A549 (cell line): Measurements from ENCODE around the gene CHPF. TPM values are rescaled to one million over a fixed set of nuclear protein-coding genes. Genes with fewer than 3 reads are reported as not detected.
A peak's percentile ranks its signal among the peaks of the same experiment; 100 is the strongest.

ENCODE experiments used
- ATAC-seq, 2 experiments: fragments of 200-7000 bp in 1 of 2; fragments of >200 bp in 1 of 2; cut with Nextera tagmentation in 1 of 2; cut with Tn5 transposase in 1 of 2; 3 replicates each; pipeline versions ENCODE4 v1.8.0 to v1.9.1; 2018 to 2020; ENCODE audit warnings: mild to moderate bottlenecking in 1 of 2, moderate library complexity in 1 of 2
- CTCF ChIA-PET: fragments of 300-600 bp; sonication (Branson Sonifier 250); formaldehyde crosslinking; extraction: SDS; loops from one replicate; lab custom pipeline; 2021; ENCODE audit warnings: antibody characterized with exemption, inconsistent platforms; lab: Yijun Ruan, JAX
- POLR2A ChIA-PET: fragments of 350-600 bp; formaldehyde crosslinking; extraction: SDS; loops from one replicate; lab custom pipeline; 2021; ENCODE audit warnings: antibody characterized with exemption, inconsistent platforms; lab: Yijun Ruan, JAX
- DNase-seq, 2 experiments: peaks; one replicate each; pipeline versions ENCODE4 v3.0.0 to v3.0.0-alpha.2; 2011 to 2016; ENCODE audit warnings: low read depth in 1 of 2, low spot score in 1 of 2
- FAIRE-seq: peaks from 2 replicates; lab custom pipeline; 2011; peaks lifted over from hg19 to GRCh38; lab: Jason Lieb, UNC
- H3K27ac ChIP-seq, 2 experiments: fragments of >200 bp; sonication (Bioruptor Twin); formaldehyde crosslinking; 3 replicates each; pipeline ENCODE4 v1.5.1; 2016 to 2017
- H3K4me1 ChIP-seq: fragments of >200 bp; sonication (Bioruptor Twin); formaldehyde crosslinking; 3 replicates; pipeline ENCODE4 v1.6.1; 2016
- H3K4me2 ChIP-seq: fragments of >200 bp; sonication (Bioruptor Twin); formaldehyde crosslinking; 3 replicates; pipeline ENCODE4 v1.6.1; 2016
- H3K4me3 ChIP-seq: fragments of >200 bp; sonication (Bioruptor Twin); formaldehyde crosslinking; 3 replicates; pipeline ENCODE4 v1.5.1; 2016
- H3K9me3 ChIP-seq: fragments of >200 bp; sonication (Bioruptor Twin); formaldehyde crosslinking; 3 replicates; pipeline ENCODE4 v1.6.1; 2016
- CBX2 ChIP-seq: fragments of 200-600 bp; sonication (generic); IDR thresholded peaks from 2 replicates; pipeline ENCODE4 v1.6.1; 2016; ENCODE audit warnings: low read depth, mild to moderate bottlenecking, borderline replicate concordance
- CBX8 ChIP-seq: fragments of 200-600 bp; sonication (generic); IDR thresholded peaks from 2 replicates; pipeline ENCODE4 v1.6.1; 2016
- EHMT2 ChIP-seq: fragments of 200-600 bp; sonication (generic); IDR thresholded peaks from 2 replicates; pipeline ENCODE4 v1.6.1; 2016; ENCODE audit warnings: antibody characterized with exemption, low read depth, mild to moderate bottlenecking, moderate library complexity
- EP300 ChIP-seq, 2 experiments: fragments of >200 bp; sonication (Bioruptor Twin); formaldehyde crosslinking; IDR thresholded peaks; 2 replicates in 1 of 2; 3 replicates in 1 of 2; pipeline ENCODE4 v1.6.1; 2016 to 2017
- FOSB ChIP-seq: fragments of 250-450 bp; sonication (Bioruptor Pico); IDR thresholded peaks from 2 replicates; pipeline ENCODE4 v1.5.0; 2020; ENCODE audit warnings: mild to moderate bottlenecking, moderate library complexity
- GATA3 ChIP-seq: IDR thresholded peaks from 2 replicates; pipeline ENCODE4 v1.6.1; 2012; ENCODE audit warnings: borderline replicate concordance
- HDAC2 ChIP-seq: fragments of 200-600 bp; sonication (generic); IDR thresholded peaks from 2 replicates; pipeline ENCODE4 v1.6.1; 2016
- HOXB5 ChIP-seq: fragments of 250-450 bp; sonication (Bioruptor Pico); IDR thresholded peaks from 2 replicates; pipeline ENCODE4 v1.5.0; 2020; ENCODE audit warnings: mild to moderate bottlenecking, moderate library complexity
- JUN ChIP-seq, 2 experiments: fragments of >200 bp; sonication (Bioruptor Twin); formaldehyde crosslinking; IDR thresholded peaks; 2 replicates in 1 of 2; 3 replicates in 1 of 2; pipeline ENCODE4 v1.6.1; 2016 to 2017
- KDM1A ChIP-seq: fragments of 200-600 bp; sonication (generic); IDR thresholded peaks from 2 replicates; pipeline ENCODE4 v1.6.1; 2016; ENCODE audit warnings: low read depth, mild to moderate bottlenecking
- MYC ChIP-seq: IDR thresholded peaks from 2 replicates; pipeline ENCODE4 v1.6.1; 2012; ENCODE audit warnings: mild to moderate bottlenecking, inconsistent platforms, low read length, improper control_type of control experiment, borderline replicate concordance
- NFE2L2 ChIP-seq: fragments of 150-350 bp; conservative IDR thresholded peaks from 2 replicates; pipeline ENCODE4 v1.6.1; 2014; ENCODE audit warnings: low read length
- NPAS2 ChIP-seq: fragments of 250-450 bp; sonication (Bioruptor Pico); IDR thresholded peaks from 2 replicates; pipeline ENCODE4 v1.8.0; 2022; ENCODE audit warnings: mild to moderate bottlenecking, moderate library complexity, borderline replicate concordance
- POLR2A ChIP-seq: IDR thresholded peaks from 2 replicates; pipeline ENCODE4 v1.6.1; 2012; ENCODE audit warnings: mild to moderate bottlenecking, low read length
- POLR2AphosphoS2 ChIP-seq: conservative IDR thresholded peaks from 2 replicates; pipeline ENCODE4 v1.6.1; 2012; ENCODE audit warnings: low read length, improper control_type of control experiment, inconsistent platforms
- TFCP2L1 ChIP-seq: fragments of 250-450 bp; sonication (Bioruptor Pico); IDR thresholded peaks from 2 replicates; pipeline ENCODE4 v1.5.0; 2021; ENCODE audit warnings: mild to moderate bottlenecking
- ZNF302 ChIP-seq: fragments of 250-450 bp; sonication (Bioruptor Pico); IDR thresholded peaks from 2 replicates; pipeline ENCODE4 v1.9.0; 2021; ENCODE audit warnings: inconsistent platforms, mild to moderate bottlenecking, moderate library complexity
- WGBS: methylation state at CpG from one replicate; pipeline ENCODE4 v1.1.6; 2017; ENCODE audit errors: missing lambda C conversion rate; 5-methylcytosine and 5-hydroxymethylcytosine counted together
- polyA plus RNA-seq, 4 experiments: library from polyadenylated mRNA; depleted of rRNA in 3 of 4; stranded (reverse); fragments of >200 nt; fragmentation: RNase III in 1 of 4; extraction: RNeasy Plus Mini Kit Qiagen cat#74134 plus additional on column Dnase treatment in 1 of 4; gene quantifications; 2 replicates in 3 of 4; 3 replicates in 1 of 4; pipeline ENCODE4 v1.2.3, GENCODE V29; 2011 to 2017
- TF ChIP-seq, protein P1 (sequence below): IDR thresholded peaks from 2 replicates; pipeline ENCODE4 v1.6.1; 2012; ENCODE audit warnings: low read depth, borderline replicate concordance
- TF ChIP-seq, protein P2 (sequence below): IDR thresholded peaks from 2 replicates; pipeline ENCODE4 v1.6.1; 2012
- TF ChIP-seq, protein P3 (sequence below): IDR thresholded peaks from 2 replicates; pipeline ENCODE4 v1.6.1; 2012
- TF ChIP-seq, protein P4 (sequence below): fragments of 150-350 bp; IDR thresholded peaks from 2 replicates; pipeline ENCODE4 v1.6.1; 2014; ENCODE audit warnings: low read depth, mild to moderate bottlenecking, low read length

Gene CHPF
- polyA plus RNA-seq, 2 of the 4 experiments (the other 2 are of a cell fraction) = 9.0 to 14.8 TPM

DNA sequence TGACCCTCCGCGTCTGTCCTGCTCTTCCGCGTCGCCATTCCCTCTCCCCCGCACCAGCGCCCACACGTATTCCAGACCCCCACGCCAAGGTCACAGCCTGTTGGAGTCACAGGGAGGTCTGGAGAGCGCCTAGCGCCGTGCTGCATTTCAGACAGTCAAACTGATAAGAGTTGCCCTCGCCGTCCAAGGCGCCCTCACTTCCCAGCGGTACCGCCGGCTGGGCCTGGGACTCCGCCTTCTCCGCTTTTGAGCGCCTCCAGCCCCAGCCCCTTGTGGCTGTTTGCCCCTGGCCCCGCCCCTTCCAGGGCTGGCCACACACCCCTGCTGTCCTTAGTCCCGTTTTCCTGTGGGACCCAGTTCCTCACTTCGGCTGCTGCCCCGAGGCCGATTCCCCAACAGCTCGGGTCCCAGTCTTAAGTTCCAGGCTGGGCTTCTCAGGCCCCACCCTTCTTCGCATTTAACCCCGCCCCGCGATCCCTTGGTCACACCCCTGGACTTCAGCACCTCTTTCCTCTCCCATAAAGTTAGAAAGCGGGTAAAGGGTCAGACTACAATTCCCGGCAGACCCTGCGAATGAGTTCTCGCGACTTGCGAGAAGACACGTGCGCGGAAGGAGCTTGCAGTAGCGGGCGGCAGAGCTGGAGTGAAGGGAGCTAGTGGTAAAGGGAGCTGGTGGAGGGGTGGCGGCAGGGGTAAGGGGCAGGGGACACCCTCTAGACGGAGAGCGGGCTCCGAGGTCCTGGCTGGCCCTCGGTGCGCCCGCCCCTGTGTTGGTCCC lies 45.1 kb downstream of the CHPF start, which contains the start of gene GMPPA (continued):
- TF ChIP-seq NPAS2 (CRISPR knock-in tag) = no peak
- no peak for TF ChIP-seq CBX8
- TF ChIP-seq, protein P1, sequence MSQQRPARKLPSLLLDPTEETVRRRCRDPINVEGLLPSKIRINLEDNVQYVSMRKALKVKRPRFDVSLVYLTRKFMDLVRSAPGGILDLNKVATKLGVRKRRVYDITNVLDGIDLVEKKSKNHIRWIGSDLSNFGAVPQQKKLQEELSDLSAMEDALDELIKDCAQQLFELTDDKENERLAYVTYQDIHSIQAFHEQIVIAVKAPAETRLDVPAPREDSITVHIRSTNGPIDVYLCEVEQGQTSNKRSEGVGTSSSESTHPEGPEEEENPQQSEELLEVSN = peak; percentile 52
- TF ChIP-seq NFE2L2 = no peak
- TF ChIP-seq, protein P2, sequence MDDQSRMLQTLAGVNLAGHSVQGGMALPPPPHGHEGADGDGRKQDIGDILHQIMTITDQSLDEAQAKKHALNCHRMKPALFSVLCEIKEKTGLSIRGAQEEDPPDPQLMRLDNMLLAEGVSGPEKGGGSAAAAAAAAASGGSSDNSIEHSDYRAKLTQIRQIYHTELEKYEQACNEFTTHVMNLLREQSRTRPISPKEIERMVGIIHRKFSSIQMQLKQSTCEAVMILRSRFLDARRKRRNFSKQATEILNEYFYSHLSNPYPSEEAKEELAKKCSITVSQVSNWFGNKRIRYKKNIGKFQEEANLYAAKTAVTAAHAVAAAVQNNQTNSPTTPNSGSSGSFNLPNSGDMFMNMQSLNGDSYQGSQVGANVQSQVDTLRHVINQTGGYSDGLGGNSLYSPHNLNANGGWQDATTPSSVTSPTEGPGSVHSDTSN = no peak
- no peak for TF ChIP-seq HDAC2
- TF ChIP-seq EHMT2 = no peak

DNA sequence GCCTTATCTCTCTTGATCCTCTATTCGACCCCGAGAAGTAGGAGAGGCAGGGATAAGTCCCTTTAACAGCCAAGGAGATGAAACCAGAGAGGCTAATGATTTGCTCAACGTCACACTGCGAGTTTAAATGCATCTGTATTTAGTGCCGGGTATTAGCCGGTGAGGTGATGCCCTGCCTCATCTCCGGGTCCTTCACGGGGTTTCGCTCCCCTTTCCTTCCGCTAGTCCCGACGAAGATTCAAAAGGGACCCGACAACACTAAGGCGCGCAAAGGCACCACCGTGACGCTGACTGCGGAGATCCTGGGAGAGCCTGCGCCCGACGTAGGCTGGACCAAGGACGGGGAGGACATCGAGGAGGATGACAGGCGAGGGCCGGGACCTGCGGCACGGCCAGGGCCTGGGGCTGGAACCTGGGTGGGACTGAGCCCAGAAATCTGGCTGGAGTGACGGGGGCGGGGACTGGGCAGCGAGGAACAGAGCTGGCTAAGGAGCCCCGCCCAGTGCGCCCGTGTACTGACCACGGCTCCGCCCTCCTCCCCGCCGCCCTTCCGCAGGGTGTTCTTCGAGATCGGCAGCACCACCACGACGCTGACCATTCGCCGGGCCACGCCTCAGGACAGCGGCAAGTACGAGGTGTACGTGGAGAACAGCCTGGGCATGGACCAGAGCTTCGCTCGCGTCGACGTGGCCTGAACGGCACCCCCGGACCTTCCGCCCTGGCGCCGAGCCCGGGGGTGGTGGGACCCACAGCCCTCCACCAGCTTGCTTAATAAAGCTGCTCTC lies 45.9 kb downstream of the CHPF start:
- TF ChIP-seq NPAS2 (CRISPR knock-in tag) (no peak), HOXB5 (CRISPR knock-in tag) (no peak), POLR2AphosphoS2 (no peak), EHMT2 (no peak), ZNF302 (CRISPR knock-in tag) (no peak), POLR2A (peak; percentile 63), CBX2 (no peak), JUN (IDR thresholded peaks at IDR 0.05) (peak in 1 of 2 experiments; percentile 26; a peak in 2 of 5 replicates), KDM1A (no peak), EP300 (IDR thresholded peaks at IDR 0.05) (no peak), TFCP2L1 (CRISPR knock-in tag) (0 out of 2 replicates have a peak, but pooled peaks have one; percentile 48), MYC (no peak), FOSB (no peak), GATA3 (0 out of 2 replicates have a peak, but pooled peaks have one; percentile 13)
- TF ChIP-seq, protein P3, sequence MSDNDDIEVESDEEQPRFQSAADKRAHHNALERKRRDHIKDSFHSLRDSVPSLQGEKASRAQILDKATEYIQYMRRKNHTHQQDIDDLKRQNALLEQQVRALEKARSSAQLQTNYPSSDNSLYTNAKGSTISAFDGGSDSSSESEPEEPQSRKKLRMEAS = peak; percentile 79
- TF ChIP-seq, protein P4, sequence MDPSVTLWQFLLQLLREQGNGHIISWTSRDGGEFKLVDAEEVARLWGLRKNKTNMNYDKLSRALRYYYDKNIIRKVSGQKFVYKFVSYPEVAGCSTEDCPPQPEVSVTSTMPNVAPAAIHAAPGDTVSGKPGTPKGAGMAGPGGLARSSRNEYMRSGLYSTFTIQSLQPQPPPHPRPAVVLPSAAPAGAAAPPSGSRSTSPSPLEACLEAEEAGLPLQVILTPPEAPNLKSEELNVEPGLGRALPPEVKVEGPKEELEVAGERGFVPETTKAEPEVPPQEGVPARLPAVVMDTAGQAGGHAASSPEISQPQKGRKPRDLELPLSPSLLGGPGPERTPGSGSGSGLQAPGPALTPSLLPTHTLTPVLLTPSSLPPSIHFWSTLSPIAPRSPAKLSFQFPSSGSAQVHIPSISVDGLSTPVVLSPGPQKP = no peak
- TF ChIP-seq, protein P1 = peak; percentile 72
- peak overlapping the region; percentile 84 to 91 for H3K27ac ChIP-seq
- POLR2A ChIA-PET = interaction anchor here (0.6 to 2.0 kb wide), 12 partner anchors 9 to 110 kb away, joined by 3 to 24 read pairs (median 6); partner anchors contain the start of genes DNPEP, OBSL1 and STK11IP
- H3K9me3 ChIP-seq = no peaks in the 10 kb centered on the region
- H3K4me3 ChIP-seq = peak overlapping the region; percentile 75
- ATAC-seq = peak; percentile 76 to 87
- CTCF ChIA-PET = interaction anchor here (3.2 to 89.4 kb wide), 3 partner anchors 9 to 95 kb away, joined by 8 to 3291 read pairs (median 3291); partner anchors contain the start of genes ASIC4, CHPF, GMPPA and SPEG
- no peak for FAIRE-seq
- WGBS = 23% methylated on average over 42 of the region's 59 CpGs
- peak overlapping the region; percentile 83 for H3K4me2 ChIP-seq
- peaks cover 22% of the 10 kb centered on the region; the same call in 2 of the 3 replicates for H3K4me1 ChIP-seq
- peak; percentile 85 to 88 for DNase-seq
